ENCODE measurements around the gene DZIP1.
"Not testable (repeated sequence)": the region's sequence is repeated elsewhere in the genome, so short reads cannot be mapped to it uniquely, and the experiment has no call there.

Gene DZIP1

GRCh38 chr13:95644601-95645052, at the start of gene DZIP1:
Gene DZIP1 (minus strand): TSS chr13:95644706. CDS start chr13:95642029, 2,677 bp downstream.
- peak; percentile 82 for DNase-seq (ENCODE audit: low spot score)

GRCh38 chr13:95690986-95691385, 46.5 kb upstream of the DZIP1 start:
- not testable (repeated sequence) for DNase-seq (ENCODE audit: low spot score)

GRCh38 chr13:95689582-95689926, 45.0 kb upstream of the DZIP1 start:
- DNase-seq (ENCODE audit: low spot score), result no peak

- not testable (repeated sequence) for DNase-seq (ENCODE audit: low spot score)
Measured at GRCh38 chr13:95684960-95685359, 40.5 kb upstream of the DZIP1 start.

- DNase-seq (ENCODE audit: low spot score), result no peak
Measured at GRCh38 chr13:95684418-95684817, 39.9 kb upstream of the DZIP1 start.

- no peak for DNase-seq (ENCODE audit: low spot score)
Measured at GRCh38 chr13:95679722-95680121, 35.2 kb upstream of the DZIP1 start.

- DNase-seq (ENCODE audit: low spot score), result no peak
Measured at GRCh38 chr13:95678967-95679366, 34.5 kb upstream of the DZIP1 start.

GRCh38 chr13:95677564-95678266, 33.2 kb upstream of the DZIP1 start:
- peak; percentile 37 for DNase-seq (ENCODE audit: low spot score)

- DNase-seq (ENCODE audit: low spot score), result peak; percentile 99
Measured at GRCh38 chr13:95676762-95677563, 32.5 kb upstream of the DZIP1 start, which contains the start of gene DNAJC3. Gene DNAJC3 (plus strand): TSS chr13:95677139. CDS start chr13:95677256, 117 bp downstream.

GRCh38 chr13:95676105-95676761, 31.7 kb upstream of the DZIP1 start:
- peak; percentile 62 for DNase-seq (ENCODE audit: low spot score)

GRCh38 chr13:95671597-95671996, 27.1 kb upstream of the DZIP1 start:
- DNase-seq (ENCODE audit: low spot score), result no peak

GRCh38 chr13:95667235-95667634, 22.7 kb upstream of the DZIP1 start:
- DNase-seq (ENCODE audit: low spot score), result not testable (repeated sequence)

GRCh38 chr13:95660981-95661581, 16.6 kb upstream of the DZIP1 start:
- DNase-seq (ENCODE audit: low spot score), result peak; percentile 48

- no peak for DNase-seq (ENCODE audit: low spot score)
Measured at GRCh38 chr13:95659500-95659899, 15.0 kb upstream of the DZIP1 start.

GRCh38 chr13:95656386-95657015, 12.0 kb upstream of the DZIP1 start:
- no peak for DNase-seq (ENCODE audit: low spot score)

- no peak for DNase-seq (ENCODE audit: low spot score)
Measured at GRCh38 chr13:95652821-95653220, 8.3 kb upstream of the DZIP1 start.

GRCh38 chr13:95652244-95652764, 7.8 kb upstream of the DZIP1 start:
- no peak for DNase-seq (ENCODE audit: low spot score)

GRCh38 chr13:95650696-95651095, 6.2 kb upstream of the DZIP1 start:
- no peak for DNase-seq (ENCODE audit: low spot score)

GRCh38 chr13:95647321-95647720, 2.8 kb upstream of the DZIP1 start:
- no peak for DNase-seq (ENCODE audit: low spot score)

- peak; percentile 45 for DNase-seq (ENCODE audit: low spot score)
Measured at GRCh38 chr13:95643936-95644598, 439 bp downstream of the DZIP1 start.

- peak; percentile 42 for DNase-seq (ENCODE audit: low spot score)
Measured at GRCh38 chr13:95643571-95643935, 953 bp downstream of the DZIP1 start.

Data from kidney tubule cell (primary cell).